Karpas-422 (cell line): ENCODE results near the gene DIAPH3. TPM values are rescaled to one million over a fixed set of nuclear protein-coding genes. Genes with fewer than 3 reads are reported as not detected.

Experiments used
- DNase-seq: peaks from one replicate; pipeline ENCODE4 v3.0.0-alpha.2; 2015
- H2AFZ ChIP-seq: fragments of 200-600 bp; sonication (generic); 2 replicates; pipeline ENCODE4 v1.6.1; 2014; ENCODE audit warnings: antibody characterized with exemption, low read length, mixed read lengths
- H3K27ac ChIP-seq: fragments of 200-600 bp; sonication (generic); 2 replicates; pipeline ENCODE4 v1.5.1; 2014; ENCODE audit warnings: mild to moderate bottlenecking, low read length, moderate library complexity
- H3K27me3 ChIP-seq: fragments of 200-600 bp; sonication (generic); 2 replicates; pipeline ENCODE4 v1.6.1; 2014; ENCODE audit warnings: low read length, mixed read lengths
- H3K36me3 ChIP-seq: fragments of 200-600 bp; sonication (generic); 2 replicates; pipeline ENCODE4 v1.6.1; 2014; ENCODE audit warnings: low read length, mixed read lengths; ENCODE audit not compliant: insufficient read depth
- H3K4me1 ChIP-seq: fragments of 200-600 bp; sonication (generic); 2 replicates; pipeline ENCODE4 v1.6.1; 2014; ENCODE audit warnings: mild to moderate bottlenecking, low read length, mixed read lengths
- H3K4me2 ChIP-seq: fragments of 200-600 bp; sonication (generic); 2 replicates; pipeline ENCODE4 v1.6.1; 2014; ENCODE audit warnings: low read length, low read depth, mild to moderate bottlenecking; ENCODE audit not compliant: poor library complexity, severe bottlenecking
- H3K4me3 ChIP-seq: fragments of 200-600 bp; sonication (generic); 2 replicates; pipeline ENCODE4 v1.5.1; 2014; ENCODE audit warnings: mild to moderate bottlenecking, antibody characterized with exemption, low read length, mixed read lengths
- H3K79me2 ChIP-seq: fragments of 200-600 bp; sonication (generic); 2 replicates; pipeline ENCODE4 v1.6.1; 2014; ENCODE audit warnings: mild to moderate bottlenecking, low read length, mixed read lengths
- H3K9ac ChIP-seq: fragments of 200-600 bp; sonication (generic); 2 replicates; pipeline ENCODE4 v1.6.0; 2014; ENCODE audit warnings: low read length
- H3K9me2 ChIP-seq: fragments of 200-600 bp; sonication (generic), shearing (Covaris generic); replicated peaks from 2 replicates; pipeline ENCODE4 v1.6.0; 2014; ENCODE audit warnings: mild to moderate bottlenecking, low read length, moderate library complexity; ENCODE audit not compliant: insufficient read depth
- H3K9me3 ChIP-seq: fragments of 300-700, 200-600 bp; sonication (generic); 2 replicates; pipeline ENCODE4 v1.6.1; 2014; ENCODE audit warnings: low read length, mixed read lengths
- H4K20me1 ChIP-seq: fragments of 200-600 bp; sonication (generic); 2 replicates; pipeline ENCODE4 v1.6.1; 2014; ENCODE audit warnings: mild to moderate bottlenecking, antibody characterized with exemption, low read length, low read depth; ENCODE audit not compliant: insufficient read depth
- total RNA-seq: library from RNA; depleted of rRNA; stranded (reverse); fragments of >200 nt; shearing (Covaris generic); gene quantifications from 2 replicates; pipeline ENCODE4 v1.2.3, GENCODE V29; 2014; ENCODE audit warnings: low replicate concordance

The DIAPH3 gene
- total RNA-seq, 1 experiment from 2014 or later = 10.0 TPM

DNA sequence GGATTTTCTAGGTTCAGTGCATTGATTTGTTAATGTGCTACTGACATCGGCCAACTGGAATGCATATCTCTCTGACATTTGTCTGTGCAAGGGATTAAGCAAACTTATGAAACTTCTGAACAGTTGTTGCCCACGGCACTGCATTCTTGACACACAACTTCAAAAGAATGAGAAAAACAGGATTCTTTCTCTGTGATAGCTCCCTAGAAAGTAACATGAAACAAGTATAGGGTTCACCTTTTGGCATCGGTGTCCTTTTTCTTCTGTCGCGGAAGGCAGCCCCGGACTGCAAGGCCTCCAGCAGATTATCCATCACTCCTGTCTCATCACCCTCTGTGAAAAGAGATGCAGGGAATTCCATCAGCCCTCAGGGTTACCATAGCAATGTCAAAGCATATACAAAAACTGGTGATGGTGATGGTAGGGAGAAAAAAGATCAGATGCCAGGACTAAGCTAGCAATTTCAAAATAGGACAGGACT lies 389.2 kb downstream of the DIAPH3 start:
- no peaks in the 10 kb centered on the region for H3K9me3 ChIP-seq
- H2AFZ ChIP-seq = no peak overlapping the region
- H3K9ac ChIP-seq = no peak overlapping the region

DNA sequence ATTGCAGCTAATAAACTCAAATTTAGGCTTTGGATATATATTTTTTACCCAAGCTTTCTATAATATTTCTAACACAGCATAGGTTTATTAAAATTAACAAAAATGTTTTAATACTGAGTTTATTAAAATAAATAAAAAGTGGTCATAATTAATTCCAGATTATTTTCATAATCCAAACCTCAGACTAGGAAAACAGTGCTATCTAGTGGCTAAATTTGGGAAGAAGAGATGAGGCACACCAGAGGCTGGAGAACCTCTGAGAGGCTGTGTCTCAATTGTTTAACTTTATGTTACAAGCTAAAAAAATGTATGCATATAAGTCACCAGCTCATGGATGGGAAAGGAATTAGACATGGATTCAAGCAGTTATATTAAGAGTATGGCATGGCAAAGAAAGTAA lies 392.5 kb downstream of the DIAPH3 start:
- Histone ChIP-seq H3K4me3 (no peak overlapping the region), H3K27ac (no peak overlapping the region), H4K20me1 (no peaks in the 10 kb centered on the region), H3K9me3 (no peaks in the 10 kb centered on the region), H3K27me3 (no peaks in the 10 kb centered on the region), H3K4me2 (no peak overlapping the region), H3K9me2 (no peaks in the 10 kb centered on the region), H3K36me3 (no peaks in the 10 kb centered on the region), H3K79me2 (no peaks in the 10 kb centered on the region), H3K9ac (no peak overlapping the region), H3K4me1 (no peaks in the 10 kb centered on the region), H2AFZ (no peak overlapping the region)
- DNase-seq = peak; percentile 44

More for the DNA sequence above, 389.2 kb downstream of the DIAPH3 start:
- no peak overlapping the region for H3K27ac ChIP-seq
- H3K36me3 ChIP-seq = no peaks in the 10 kb centered on the region
- H3K27me3 ChIP-seq = no peaks in the 10 kb centered on the region
- no peak overlapping the region for H3K4me2 ChIP-seq
- no peak for DNase-seq
- H3K79me2 ChIP-seq = no peaks in the 10 kb centered on the region
- H3K4me1 ChIP-seq = no peaks in the 10 kb centered on the region
- H3K4me3 ChIP-seq = no peak overlapping the region
- H4K20me1 ChIP-seq = no peaks in the 10 kb centered on the region
- no peaks in the 10 kb centered on the region for H3K9me2 ChIP-seq

DNA sequence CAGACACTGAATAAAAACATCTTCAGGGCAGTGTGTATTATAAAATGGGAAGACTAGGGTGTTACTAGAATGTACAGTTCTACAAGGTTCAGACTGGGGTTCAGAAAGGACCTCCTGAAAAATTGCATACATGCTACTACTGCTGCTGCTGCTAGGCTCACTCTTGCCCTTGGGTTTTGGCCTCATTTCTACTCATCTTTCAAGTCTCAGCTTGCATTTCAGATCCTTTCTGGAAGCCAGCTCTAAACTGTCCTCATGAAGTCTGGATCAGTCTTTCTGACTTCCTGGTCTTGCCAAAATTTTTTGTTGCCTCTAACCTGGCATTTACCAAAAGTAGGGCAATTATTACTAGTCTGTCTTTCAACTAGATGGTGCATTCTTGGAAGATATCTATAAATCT lies 393.3 kb downstream of the DIAPH3 start:
- no peak overlapping the region for H2AFZ ChIP-seq
- H3K79me2 ChIP-seq = no peaks in the 10 kb centered on the region
- H3K4me1 ChIP-seq = no peaks in the 10 kb centered on the region
- no peak overlapping the region for H3K4me2 ChIP-seq
- H3K9me2 ChIP-seq = no peaks in the 10 kb centered on the region
- DNase-seq = no peak
- no peak overlapping the region for H3K27ac ChIP-seq
- no peak overlapping the region for H3K9ac ChIP-seq
- H3K27me3 ChIP-seq = no peaks in the 10 kb centered on the region
- no peaks in the 10 kb centered on the region for H3K36me3 ChIP-seq
- H4K20me1 ChIP-seq = no peaks in the 10 kb centered on the region
- no peaks in the 10 kb centered on the region for H3K9me3 ChIP-seq
- H3K4me3 ChIP-seq = no peak overlapping the region

DNA sequence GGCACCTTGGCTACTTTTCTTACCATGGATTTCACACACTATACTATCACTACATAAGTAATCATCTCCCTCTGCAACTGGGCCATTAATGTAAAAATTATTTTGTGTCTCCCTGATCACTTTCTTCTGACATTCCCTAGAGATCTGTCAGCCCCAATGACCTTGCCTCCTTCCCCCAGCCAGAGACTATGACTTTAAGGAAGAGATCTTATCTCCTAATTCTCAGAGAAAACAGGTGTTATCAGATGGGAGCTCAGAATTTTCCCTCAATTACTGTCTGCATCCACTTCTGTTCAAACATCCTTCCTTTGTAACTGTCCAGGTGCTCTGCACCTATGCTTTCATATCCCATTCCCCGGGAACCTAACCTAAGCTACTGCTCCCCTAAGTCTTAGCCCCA lies 397.5 kb downstream of the DIAPH3 start:
- Histone ChIP-seq H3K9ac (no peak overlapping the region), H3K27ac (no peak overlapping the region), H3K9me2 (no peaks in the 10 kb centered on the region), H3K4me3 (no peak overlapping the region), H3K4me2 (no peak overlapping the region), H3K4me1 (no peaks in the 10 kb centered on the region), H3K36me3 (no peaks in the 10 kb centered on the region), H4K20me1 (no peaks in the 10 kb centered on the region), H3K9me3 (no peaks in the 10 kb centered on the region), H3K79me2 (no peaks in the 10 kb centered on the region), H2AFZ (no peak overlapping the region), H3K27me3 (no peaks in the 10 kb centered on the region)
- DNase-seq = no peak

DNA sequence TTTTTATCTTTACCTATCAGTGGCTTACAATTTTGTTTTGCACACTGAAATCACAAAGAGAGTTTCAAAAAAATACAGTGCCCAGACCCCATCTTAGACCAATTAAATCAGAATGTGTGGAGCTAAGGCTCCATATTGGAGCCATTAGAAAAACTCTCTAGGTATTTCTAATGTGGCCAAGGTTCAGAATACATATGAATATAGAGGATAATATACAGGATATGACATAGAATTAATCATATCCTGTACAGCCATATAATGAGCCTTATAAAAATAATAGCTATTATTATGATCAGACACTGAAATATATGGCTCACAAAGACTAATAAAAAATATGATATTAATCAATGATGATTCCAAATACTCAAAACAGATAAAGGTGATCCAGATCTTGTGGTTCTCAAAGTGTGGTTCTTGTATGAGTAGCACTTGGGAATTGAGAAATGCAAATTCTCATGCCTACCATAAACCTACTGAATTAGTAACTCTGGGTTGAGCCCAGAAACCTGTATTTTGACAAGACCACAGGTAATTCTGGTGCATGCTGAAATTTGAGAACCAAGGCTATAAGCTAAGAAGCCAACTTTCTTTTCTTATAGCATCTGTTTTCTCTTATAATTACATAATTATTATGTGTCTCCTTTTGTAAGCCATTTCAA lies 408.0 kb downstream of the DIAPH3 start:
- Histone ChIP-seq H2AFZ (no peak overlapping the region), H3K79me2 (no peaks in the 10 kb centered on the region), H4K20me1 (no peaks in the 10 kb centered on the region), H3K27me3 (no peaks in the 10 kb centered on the region), H3K4me1 (peaks cover 6% of the 10 kb centered on the region), H3K36me3 (no peaks in the 10 kb centered on the region), H3K4me2 (no peak overlapping the region), H3K27ac (no peak overlapping the region), H3K9ac (no peak overlapping the region), H3K9me2 (no peaks in the 10 kb centered on the region), H3K4me3 (no peak overlapping the region), H3K9me3 (no peaks in the 10 kb centered on the region)
- DNase-seq = no peak

DNA sequence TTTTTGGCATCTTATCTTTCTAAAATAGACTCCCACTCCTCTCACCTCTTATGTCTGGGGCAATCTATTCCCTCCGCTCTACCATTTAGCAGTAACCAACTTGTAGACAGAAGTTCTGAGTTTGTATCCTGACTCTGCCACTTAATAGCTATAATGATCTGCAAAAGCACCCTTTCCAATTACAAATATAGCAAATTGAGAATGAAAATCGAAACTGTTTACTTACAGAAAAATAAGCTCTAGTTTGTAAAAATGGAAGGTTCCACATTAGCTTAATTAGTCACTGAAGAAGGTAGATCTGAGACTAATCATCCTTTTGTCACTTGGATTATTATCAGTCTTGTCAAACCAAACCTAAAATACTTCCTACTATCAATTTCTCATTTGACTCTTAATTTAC lies 409.3 kb downstream of the DIAPH3 start:
- no peaks in the 10 kb centered on the region for H3K9me2 ChIP-seq
- no peak overlapping the region for H3K4me2 ChIP-seq
- H3K27me3 ChIP-seq = no peaks in the 10 kb centered on the region
- H3K4me1 ChIP-seq = peaks cover 6% of the 10 kb centered on the region
- no peaks in the 10 kb centered on the region for H3K9me3 ChIP-seq
- H3K36me3 ChIP-seq = no peaks in the 10 kb centered on the region
- H3K27ac ChIP-seq = no peak overlapping the region
- H3K79me2 ChIP-seq = no peaks in the 10 kb centered on the region
- H3K4me3 ChIP-seq = no peak overlapping the region
- no peak overlapping the region for H3K9ac ChIP-seq
- no peak for DNase-seq
- no peak overlapping the region for H2AFZ ChIP-seq
- H4K20me1 ChIP-seq = no peaks in the 10 kb centered on the region

DNA sequence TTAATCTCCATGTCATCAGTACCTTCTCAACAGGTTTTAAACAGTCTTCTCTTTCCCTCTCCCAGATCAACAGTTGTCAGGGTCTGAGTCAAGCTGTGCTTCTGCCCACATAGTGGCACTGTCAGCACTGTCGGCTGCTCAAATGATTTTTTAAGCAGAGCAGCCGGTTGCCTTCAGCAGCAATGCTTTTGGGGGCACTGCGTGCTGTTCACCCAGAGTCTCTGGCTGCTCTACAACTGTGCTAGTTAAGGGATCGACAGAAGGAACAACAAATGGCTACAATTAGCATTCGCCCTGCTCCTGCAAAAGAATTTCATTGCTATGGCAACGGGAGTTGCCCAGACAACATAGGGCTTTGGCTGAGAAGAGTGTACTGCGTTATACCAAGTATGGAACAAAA lies 412.9 kb downstream of the DIAPH3 start:
- Histone ChIP-seq H3K4me1 (peaks cover 14% of the 10 kb centered on the region), H3K4me2 (no peak overlapping the region), H3K9ac (no peak overlapping the region), H4K20me1 (no peaks in the 10 kb centered on the region), H3K9me2 (no peaks in the 10 kb centered on the region), H3K4me3 (no peak overlapping the region), H3K27me3 (no peaks in the 10 kb centered on the region), H3K79me2 (no peaks in the 10 kb centered on the region), H2AFZ (no peak overlapping the region), H3K36me3 (no peaks in the 10 kb centered on the region), H3K27ac (no peak overlapping the region), H3K9me3 (no peaks in the 10 kb centered on the region)
- DNase-seq = no peak

DNA sequence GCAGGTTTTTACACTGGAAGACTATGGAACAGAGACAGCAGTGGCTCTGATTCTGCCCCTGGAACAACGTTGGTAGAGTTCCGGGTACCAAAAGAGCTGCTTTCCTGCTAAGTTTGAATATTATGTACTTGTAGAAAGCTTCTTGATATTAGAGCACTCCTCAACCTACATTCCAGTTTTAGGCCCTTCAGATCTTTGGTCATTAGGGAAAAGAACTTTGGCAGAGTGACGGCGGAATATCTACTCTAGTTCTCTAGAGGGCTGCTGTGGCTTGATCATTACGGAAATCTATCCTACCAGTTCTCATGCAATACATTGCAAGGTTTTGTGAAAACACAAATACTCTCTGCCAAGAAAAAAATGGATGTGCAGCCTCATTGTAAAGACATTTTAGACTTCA lies 415.7 kb downstream of the DIAPH3 start:
- Histone ChIP-seq H3K27me3 (no peaks in the 10 kb centered on the region), H2AFZ (no peak overlapping the region), H4K20me1 (no peaks in the 10 kb centered on the region), H3K9me2 (no peaks in the 10 kb centered on the region), H3K36me3 (no peaks in the 10 kb centered on the region), H3K9ac (no peak overlapping the region), H3K4me3 (no peak overlapping the region), H3K4me1 (peaks cover 11% of the 10 kb centered on the region), H3K27ac (no peak overlapping the region), H3K9me3 (no peaks in the 10 kb centered on the region), H3K4me2 (no peak overlapping the region), H3K79me2 (no peaks in the 10 kb centered on the region)
- DNase-seq = no peak
